D341Med (cell line): ENCODE results near the gene UQCC5.

Experiments used
- DNase-seq: peaks from one replicate; pipeline ENCODE4 v3.0.0; 2012; ENCODE audit warnings: low spot score

UQCC5 gene

GRCh38 chr3:52504977-52505376 is 31.4 kb upstream of the UQCC5 start:
- DNase-seq: no peak

DNA sequence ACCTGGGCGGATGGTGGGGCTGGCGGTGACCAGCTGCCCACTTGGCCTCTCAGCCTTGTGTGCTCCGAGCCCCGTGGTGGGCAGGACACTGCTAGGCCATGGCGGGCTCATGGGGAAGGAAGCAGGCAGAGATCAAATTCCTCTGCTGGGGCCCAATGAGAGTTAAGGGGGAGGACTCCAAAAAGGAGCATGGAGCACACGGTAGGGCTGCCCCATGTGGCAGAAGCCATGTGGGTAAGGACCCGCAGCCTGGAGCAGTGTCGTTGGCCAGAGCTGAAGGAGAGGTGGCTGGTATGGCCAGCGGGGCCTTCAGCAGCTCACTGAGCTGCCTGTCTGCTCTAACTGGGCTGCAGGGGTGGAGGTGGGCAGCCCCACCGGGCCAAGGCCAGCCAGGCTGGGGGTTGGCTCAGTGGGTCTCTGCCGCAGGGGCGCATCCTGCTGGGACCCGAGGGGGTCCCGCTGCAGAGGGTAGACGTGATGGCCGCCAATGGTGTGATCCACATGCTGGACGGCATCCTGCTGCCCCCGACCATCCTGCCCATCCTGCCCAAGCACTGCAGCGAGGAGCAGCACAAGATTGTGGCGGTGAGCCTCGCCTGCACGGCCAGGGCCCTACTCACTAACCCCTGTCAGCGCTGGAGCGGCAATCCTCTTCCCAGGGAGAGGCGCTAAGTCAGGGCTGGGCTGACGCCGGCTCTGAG is 30.0 kb upstream of the UQCC5 start:
- no peak for DNase-seq

- DNase-seq: no peak
Measured at GRCh38 chr3:52507359-52507758, 29.0 kb upstream of the UQCC5 start.

DNA sequence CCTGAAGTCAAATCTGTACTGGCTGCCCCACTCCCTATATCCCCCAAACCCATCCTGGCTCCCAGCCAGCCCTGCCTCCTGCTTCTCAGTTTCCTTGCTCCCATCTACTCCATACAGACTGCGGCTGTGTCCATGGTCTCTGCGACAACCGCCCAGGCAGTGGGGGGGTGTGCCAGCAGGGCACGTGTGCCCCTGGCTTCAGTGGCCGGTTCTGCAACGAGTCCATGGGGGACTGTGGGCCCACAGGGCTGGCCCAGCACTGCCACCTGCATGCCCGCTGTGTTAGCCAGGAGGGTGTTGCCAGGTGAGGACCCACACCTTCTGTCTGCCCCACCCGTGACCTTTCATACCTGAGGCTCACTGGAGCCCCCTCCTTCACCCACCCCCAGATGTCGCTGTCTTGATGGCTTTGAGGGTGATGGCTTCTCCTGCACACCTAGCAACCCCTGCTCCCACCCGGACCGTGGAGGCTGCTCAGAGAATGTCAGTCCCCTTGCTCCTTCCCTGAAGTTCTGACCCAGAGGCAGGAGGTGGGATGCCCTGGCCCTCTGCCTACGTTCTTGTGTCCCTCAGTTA is 26.6 kb upstream of the UQCC5 start:
- no peak for DNase-seq

- DNase-seq: no peak
Measured at GRCh38 chr3:52511509-52511908, 24.9 kb upstream of the UQCC5 start.

GRCh38 chr3:52512105-52512504 is 24.3 kb upstream of the UQCC5 start:
- no peak for DNase-seq

DNA sequence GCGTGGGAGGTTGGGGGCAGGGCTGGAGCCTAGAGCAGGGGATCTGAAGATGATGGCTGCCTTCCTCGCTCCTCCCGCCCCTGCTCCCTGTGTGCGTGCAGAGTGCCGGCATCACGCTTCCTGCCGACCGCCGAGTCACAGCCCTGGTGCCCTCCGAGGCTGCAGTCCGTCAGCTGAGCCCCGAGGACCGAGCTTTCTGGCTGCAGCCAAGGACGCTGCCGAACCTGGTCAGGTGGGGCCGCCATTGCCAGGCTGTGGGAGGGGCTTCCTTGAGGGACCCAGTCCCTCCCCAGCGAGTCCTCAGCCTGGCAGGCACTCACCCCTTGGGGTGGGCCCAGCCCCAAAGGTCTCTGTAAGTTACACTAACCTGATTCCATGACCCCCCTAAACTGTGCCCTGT is 23.7 kb upstream of the UQCC5 start:
- no peak for DNase-seq

- DNase-seq: no peak
Measured at GRCh38 chr3:52513281-52513680, 23.1 kb upstream of the UQCC5 start.

GRCh38 chr3:52514576-52514975 is 21.8 kb upstream of the UQCC5 start:
- DNase-seq: no peak

DNA sequence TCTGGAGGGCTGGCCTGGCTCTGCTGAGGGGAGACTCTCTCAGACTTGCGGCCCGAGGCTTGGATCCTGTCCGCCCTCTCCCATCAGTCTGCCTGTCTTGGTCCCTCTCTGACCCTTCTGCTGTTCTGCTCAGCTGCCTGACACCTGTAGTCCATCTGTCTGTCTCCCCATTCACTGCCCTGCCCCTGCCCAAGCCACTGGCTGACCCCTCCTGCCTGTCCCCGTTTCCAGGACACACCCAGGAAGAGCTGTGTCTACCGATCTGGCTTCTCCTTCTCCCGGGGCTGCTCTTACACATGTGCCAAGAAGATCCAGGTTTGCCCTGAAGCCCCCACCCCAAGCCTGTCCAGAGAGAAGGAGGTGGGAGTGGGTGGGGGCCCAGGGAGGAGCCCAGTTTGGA is 21.2 kb upstream of the UQCC5 start:
- no peak for DNase-seq

DNA sequence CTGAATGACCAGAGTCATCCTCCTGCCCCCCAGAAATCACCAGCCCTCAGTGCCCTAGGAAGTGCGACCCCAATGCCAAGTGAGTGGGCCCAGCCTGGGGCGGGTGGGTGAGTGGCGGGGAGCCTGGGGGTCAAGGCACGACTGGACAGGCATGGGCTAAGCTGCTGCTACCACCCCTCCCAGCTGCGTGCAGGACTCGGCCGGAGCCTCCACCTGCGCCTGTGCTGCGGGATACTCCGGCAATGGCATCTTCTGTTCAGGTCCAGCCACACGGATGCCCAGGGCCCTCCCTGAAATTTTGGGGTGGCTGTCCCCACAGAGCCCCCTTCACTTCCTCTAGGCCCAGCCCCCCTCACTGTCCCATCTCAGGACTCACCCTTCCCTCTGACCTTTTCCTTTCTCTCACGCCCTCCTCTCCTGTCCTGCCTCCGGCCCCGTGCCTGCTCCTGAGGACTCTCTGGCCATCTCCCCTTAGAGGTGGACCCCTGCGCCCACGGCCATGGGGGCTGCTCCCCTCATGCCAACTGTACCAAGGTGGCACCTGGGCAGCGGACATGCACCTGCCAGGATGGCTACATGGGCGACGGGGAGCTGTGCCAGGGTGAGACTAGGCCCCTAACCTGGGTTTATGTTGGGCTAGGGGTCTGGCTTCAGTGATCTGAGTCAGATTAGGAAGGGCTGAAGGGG is 19.8 kb upstream of the UQCC5 start:
- no peak for DNase-seq

- no peak for DNase-seq
Measured at GRCh38 chr3:52517796-52518722, 18.3 kb upstream of the UQCC5 start.

DNA sequence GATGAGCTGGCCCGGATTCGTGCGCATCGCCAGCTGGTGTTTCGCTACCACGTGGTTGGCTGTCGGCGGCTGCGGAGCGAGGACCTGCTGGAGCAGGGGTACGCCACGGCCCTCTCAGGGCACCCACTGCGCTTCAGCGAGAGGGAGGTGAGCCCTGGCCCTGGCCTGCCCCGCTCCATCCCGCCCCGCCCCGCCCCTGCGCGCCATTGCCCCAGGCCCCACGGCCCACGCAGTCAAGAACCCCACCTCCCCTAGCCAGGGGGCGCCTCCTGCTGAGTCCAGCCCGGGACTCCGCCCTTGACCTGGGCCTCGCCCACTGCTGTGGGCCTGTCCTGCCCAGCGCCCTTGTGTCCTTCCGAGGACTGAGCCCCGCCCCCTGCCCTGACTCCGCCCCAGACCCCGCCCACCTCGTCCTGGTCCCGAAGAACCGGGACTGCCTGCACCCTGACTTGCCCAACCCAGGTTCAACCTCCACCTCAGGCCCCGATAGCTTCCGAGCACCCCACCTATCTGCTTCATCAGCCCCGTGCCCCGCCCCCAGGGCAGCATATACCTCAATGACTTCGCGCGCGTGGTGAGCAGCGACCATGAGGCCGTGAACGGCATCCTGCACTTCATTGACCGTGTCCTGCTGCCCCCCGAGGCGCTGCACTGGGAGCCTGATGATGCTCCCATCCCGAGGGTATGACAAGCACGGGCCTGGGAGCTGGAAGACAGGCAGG is 17.5 kb upstream of the UQCC5 start:
- DNase-seq: no peak

- DNase-seq: no peak
Measured at GRCh38 chr3:52519445-52520140, 16.8 kb upstream of the UQCC5 start.

DNA sequence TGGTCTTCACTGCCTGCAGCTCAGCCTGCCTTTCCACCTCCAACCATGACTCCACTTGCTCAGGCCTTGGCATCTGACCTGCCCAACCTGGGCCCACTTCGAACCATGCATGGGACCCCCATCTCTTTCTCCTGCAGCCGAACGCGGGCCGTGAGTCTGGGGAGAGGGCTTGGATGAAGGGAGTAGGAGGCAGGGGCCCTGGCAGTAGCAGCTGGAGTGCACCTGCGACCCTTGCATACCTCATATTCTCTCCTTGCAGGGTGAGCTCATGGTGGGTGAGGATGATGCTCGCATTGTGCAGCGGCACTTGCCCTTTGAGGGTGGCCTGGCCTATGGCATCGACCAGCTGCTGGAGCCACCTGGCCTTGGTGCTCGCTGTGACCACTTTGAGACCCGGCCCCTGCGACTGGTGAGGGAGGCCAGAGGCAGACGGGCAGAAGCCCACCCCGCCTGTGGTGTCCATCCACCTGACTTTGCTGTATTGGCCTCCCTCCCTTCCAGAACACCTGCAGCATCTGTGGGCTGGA is 16.2 kb upstream of the UQCC5 start:
- no peak for DNase-seq

GRCh38 chr3:52520716-52521487 is 15.5 kb upstream of the UQCC5 start:
- DNase-seq: no peak

- no peak for DNase-seq
Measured at GRCh38 chr3:52521488-52521824, 14.9 kb upstream of the UQCC5 start.

DNA sequence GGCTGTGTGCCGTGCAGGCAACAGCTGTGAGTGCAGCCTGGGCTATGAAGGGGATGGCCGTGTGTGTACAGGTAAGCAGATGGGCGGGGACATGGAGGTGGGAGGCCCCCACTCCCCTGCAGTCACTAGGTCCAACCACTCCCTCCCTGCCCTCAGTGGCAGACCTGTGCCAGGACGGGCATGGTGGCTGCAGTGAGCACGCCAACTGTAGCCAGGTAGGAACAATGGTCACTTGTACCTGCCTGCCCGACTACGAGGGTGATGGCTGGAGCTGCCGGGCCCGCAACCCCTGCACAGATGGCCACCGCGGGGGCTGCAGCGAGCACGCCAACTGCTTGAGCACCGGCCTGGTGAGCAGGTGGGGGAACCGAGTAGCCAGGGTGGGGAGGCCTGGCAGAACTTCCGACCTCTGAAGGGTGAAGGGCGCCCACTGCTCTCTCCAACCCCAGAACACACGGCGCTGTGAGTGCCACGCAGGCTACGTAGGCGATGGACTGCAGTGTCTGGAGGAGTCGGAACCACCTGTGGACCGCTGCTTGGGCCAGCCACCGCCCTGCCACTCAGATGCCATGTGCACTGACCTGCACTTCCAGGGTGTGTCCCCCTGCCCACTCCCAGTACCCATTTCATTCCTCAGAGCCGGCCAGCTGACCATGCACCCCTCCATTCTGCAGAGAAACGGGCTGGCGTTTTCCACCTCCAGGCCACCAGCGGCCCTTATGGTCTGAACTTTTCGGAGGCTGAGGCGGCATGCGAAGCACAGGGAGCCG is 14.3 kb upstream of the UQCC5 start:
- no peak for DNase-seq

GRCh38 chr3:52522651-52523251 is 13.7 kb upstream of the UQCC5 start:
- DNase-seq: no peak
